Tibial nerve (tissue), 4 donors: ENCODE data around the gene ANAPC5.

Experiments
- EP300 ChIP-seq, 2 donors: sonication (generic); formaldehyde crosslinking; IDR thresholded peaks; one replicate each; pipeline ENCODE4 v1.6.1; 2017; ENCODE audit warnings: antibody characterized with exemption in 2 of 2, mild to moderate bottlenecking in 1 of 2
- POLR2A ChIP-seq, 2 donors: fragments of 450-650 bp; IDR thresholded peaks; one replicate each; pipeline ENCODE4 v1.6.1; 2017; ENCODE audit warnings: antibody characterized with exemption in 2 of 2, mild to moderate bottlenecking in 2 of 2, moderate library complexity in 2 of 2
- TF ChIP-seq, protein P1 (sequence below), 5 experiments: fragments of 200-600 bp in 3 of 5; fragments of 450-650 bp in 2 of 5; sonication (generic) in 3 of 5; IDR thresholded peaks; one replicate each; pipeline ENCODE4 v1.5.1; 2016 to 2019; ENCODE audit warnings: antibody characterized with exemption in 5 of 5, mild to moderate bottlenecking in 3 of 5, moderate library complexity in 2 of 5

DNA sequence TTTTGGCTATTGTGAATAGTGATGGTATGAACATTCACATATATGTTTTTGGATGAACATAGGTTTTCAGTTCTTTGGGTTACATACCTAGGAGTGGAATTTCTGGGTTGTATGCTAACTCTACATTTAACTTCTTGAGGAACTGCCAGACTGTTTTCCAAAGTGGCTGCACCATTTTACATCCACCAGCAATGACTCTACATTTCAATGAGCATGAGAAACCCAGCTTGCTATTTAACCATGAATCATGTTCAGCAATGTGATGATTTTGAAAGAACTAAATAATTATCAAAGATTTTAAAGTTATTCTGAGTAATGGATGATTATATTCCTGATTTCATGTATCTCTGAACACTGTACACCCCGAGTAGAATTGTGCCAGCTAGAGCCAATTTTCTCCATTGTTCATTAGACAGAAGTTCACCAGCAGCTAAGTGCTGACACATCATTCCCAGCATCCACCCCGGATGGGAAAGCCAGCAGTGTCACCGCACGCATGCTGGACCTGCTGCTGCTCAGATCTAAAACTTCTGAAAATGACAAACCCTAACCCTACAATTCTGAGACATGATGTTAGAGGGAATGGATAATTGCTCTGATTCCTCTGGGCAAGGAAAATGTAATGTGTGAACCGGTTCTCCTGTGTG, 13.3 kb upstream of the ANAPC5 start:
- no peak for TF ChIP-seq POLR2A (IDR thresholded peaks at IDR 0.05)
- TF ChIP-seq EP300 (IDR thresholded peaks at IDR 0.05) = no peak
- TF ChIP-seq, protein P1, sequence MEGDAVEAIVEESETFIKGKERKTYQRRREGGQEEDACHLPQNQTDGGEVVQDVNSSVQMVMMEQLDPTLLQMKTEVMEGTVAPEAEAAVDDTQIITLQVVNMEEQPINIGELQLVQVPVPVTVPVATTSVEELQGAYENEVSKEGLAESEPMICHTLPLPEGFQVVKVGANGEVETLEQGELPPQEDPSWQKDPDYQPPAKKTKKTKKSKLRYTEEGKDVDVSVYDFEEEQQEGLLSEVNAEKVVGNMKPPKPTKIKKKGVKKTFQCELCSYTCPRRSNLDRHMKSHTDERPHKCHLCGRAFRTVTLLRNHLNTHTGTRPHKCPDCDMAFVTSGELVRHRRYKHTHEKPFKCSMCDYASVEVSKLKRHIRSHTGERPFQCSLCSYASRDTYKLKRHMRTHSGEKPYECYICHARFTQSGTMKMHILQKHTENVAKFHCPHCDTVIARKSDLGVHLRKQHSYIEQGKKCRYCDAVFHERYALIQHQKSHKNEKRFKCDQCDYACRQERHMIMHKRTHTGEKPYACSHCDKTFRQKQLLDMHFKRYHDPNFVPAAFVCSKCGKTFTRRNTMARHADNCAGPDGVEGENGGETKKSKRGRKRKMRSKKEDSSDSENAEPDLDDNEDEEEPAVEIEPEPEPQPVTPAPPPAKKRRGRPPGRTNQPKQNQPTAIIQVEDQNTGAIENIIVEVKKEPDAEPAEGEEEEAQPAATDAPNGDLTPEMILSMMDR (IDR thresholded peaks at IDR 0.05) = no peak
